Measurements from ENCODE around the gene OXNAD1.

OXNAD1 gene

DNA sequence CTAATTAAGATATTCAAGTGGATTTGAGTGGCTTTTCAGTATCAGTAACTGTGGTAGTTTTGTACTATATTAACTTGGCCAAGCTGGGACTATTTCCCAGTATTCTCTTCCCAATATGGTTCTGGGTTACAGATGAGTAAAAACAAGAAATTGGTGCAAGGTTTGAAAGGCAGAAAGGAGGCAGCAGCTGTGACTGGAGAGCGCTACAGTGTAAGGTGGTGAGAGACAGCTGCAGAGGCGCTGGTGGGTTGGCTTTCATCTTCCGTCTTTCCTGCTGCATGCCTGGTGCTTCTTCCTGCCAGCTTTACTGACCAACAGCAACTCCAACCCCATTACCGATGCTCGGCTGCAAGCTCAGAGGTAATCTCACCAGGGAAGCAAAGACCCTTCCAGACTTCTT lies 10.1 kb upstream of the OXNAD1 start:
- Histone ChIP-seq H3K4ac (ENCODE audit: low read depth in 1 of 2, low read length in 2 of 2) (no peak overlapping the region), H3K18ac (ENCODE audit: low read depth in 1 of 2, low read length in 2 of 2) (no peak overlapping the region), H3K14ac (ENCODE audit: low read length in 2 of 2) (no peak overlapping the region), H2BK5ac (ENCODE audit: low read depth, low read length, poor library complexity, severe bottlenecking) (no peak overlapping the region), H3K9me3 (ENCODE audit: control insufficient read depth, low read length) (no peaks in the 10 kb centered on the region), H3K9ac (ENCODE audit: low read length) (no peak overlapping the region), H3K27me3 (ENCODE audit: control insufficient read depth in 1 of 2, insufficient read depth in 1 of 2, low read length in 2 of 2) (no peaks in the 10 kb centered on the region), H3K4me2 (ENCODE audit: low read length, poor library complexity, severe bottlenecking) (no peak overlapping the region), H2AFZ (ENCODE audit: low read depth, low read length) (no peak overlapping the region), H2AK5ac (ENCODE audit: low read length, severe bottlenecking) (no peak overlapping the region), H3K79me1 (replicated peaks; ENCODE audit: low read length, poor library complexity, severe bottlenecking) (peaks cover 11% of the 10 kb centered on the region), H4K8ac (ENCODE audit: low read length) (no peak overlapping the region), H3K4me1 (ENCODE audit: control insufficient read depth, insufficient read depth, low read depth, low read length) (no peaks in the 10 kb centered on the region), H3K27ac (ENCODE audit: low read length, poor library complexity, severe bottlenecking) (no peak overlapping the region), H3K23ac (ENCODE audit: low read length in 2 of 2) (no peak overlapping the region), H2BK120ac (ENCODE audit: low read depth, low read length) (no peak overlapping the region), H2BK15ac (ENCODE audit: low read depth, poor library complexity, severe bottlenecking) (no peak overlapping the region), H3K36me3 (ENCODE audit: control insufficient read depth in 1 of 2, insufficient read depth in 2 of 2, low read depth in 1 of 2, low read length in 2 of 2) (peaks cover 8 to 21% of the 10 kb centered on the region in 2 experiments), H4K91ac (ENCODE audit: low read length) (no peak overlapping the region), H2BK12ac (ENCODE audit: low read length in 2 of 2) (peak overlapping the region in 1 of 2 experiments; percentile 18), H3K4me3 (ENCODE audit: insufficient read depth in 1 of 2, low read depth in 1 of 2, low read length in 2 of 2) (no peak overlapping the region)
- WGBS = 98% methylated on average over 5 of the region's 5 CpGs
- no peak for DNase-seq

DNA sequence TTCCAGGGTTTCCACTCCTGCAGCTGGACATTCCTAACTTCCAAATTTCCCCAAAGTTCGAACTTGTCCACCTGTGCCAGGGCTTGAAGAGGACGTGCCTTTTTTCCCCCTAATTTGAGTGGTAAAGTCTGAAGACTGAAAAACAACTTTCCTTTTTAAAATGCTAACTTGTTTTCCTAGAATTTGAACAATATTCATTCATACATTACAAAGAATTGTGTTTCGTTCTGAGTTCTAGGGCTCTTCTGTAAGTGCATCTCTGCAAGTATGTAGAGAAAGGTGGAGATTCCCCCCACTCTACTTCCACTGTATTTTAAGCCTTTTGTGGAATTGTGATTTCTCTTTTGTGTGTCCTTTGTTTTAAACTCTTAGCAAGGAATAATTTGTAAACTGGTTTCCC lies 9.7 kb upstream of the OXNAD1 start:
- Histone ChIP-seq H3K79me1 (replicated peaks; ENCODE audit: low read length, poor library complexity, severe bottlenecking) (peaks cover 11% of the 10 kb centered on the region), H4K91ac (ENCODE audit: low read length) (no peak overlapping the region), H3K9ac (ENCODE audit: low read length) (no peak overlapping the region)

DNA sequence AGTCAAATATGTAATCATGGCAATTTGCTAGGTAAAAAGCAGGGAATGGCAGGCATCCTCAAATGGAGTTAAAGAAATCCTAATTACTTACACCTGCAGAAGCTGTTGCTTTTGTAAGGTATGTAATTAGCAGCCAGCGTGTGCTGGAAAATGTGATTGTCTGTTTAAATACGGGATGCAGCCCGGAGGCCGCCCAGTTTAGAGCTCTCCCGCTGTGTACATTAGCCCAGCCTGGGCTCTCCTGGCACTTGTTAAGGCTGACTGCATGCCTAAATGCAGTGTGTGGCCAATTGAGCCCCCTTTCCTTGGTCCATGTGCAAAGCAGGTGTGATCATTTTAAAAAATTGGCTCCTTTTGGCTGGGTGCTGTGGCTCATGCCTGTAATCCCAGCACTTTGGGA lies 9.3 kb upstream of the OXNAD1 start:
- H2BK15ac ChIP-seq (ENCODE audit: low read depth, poor library complexity, severe bottlenecking) = no peak overlapping the region
- no peak overlapping the region for H4K91ac ChIP-seq (ENCODE audit: low read length)
- H3K4ac ChIP-seq (ENCODE audit: low read depth in 1 of 2, low read length in 2 of 2) = no peak overlapping the region
- H3K27ac ChIP-seq (ENCODE audit: low read length, poor library complexity, severe bottlenecking) = no peak overlapping the region
- H3K23ac ChIP-seq (ENCODE audit: low read length in 2 of 2) = no peak overlapping the region
- H3K79me1 ChIP-seq (replicated peaks; ENCODE audit: low read length, poor library complexity, severe bottlenecking) = peaks cover 11% of the 10 kb centered on the region
- H2BK120ac ChIP-seq (ENCODE audit: low read depth, low read length) = no peak overlapping the region
- H3K18ac ChIP-seq (ENCODE audit: low read depth in 1 of 2, low read length in 2 of 2) = no peak overlapping the region
- WGBS = 93% methylated on average over 5 of the region's 5 CpGs
- no peaks in the 10 kb centered on the region for H3K9me3 ChIP-seq (ENCODE audit: control insufficient read depth, low read length)
- no peak overlapping the region for H3K4me2 ChIP-seq (ENCODE audit: low read length, poor library complexity, severe bottlenecking)
- peaks cover 8 to 29% of the 10 kb centered on the region in 2 experiments for H3K36me3 ChIP-seq (ENCODE audit: control insufficient read depth in 1 of 2, insufficient read depth in 2 of 2, low read depth in 1 of 2, low read length in 2 of 2)
- H2AFZ ChIP-seq (ENCODE audit: low read depth, low read length) = no peak overlapping the region
- no peak overlapping the region for H2BK5ac ChIP-seq (ENCODE audit: low read depth, low read length, poor library complexity, severe bottlenecking)
- DNase-seq = no peak
- H3K9ac ChIP-seq (ENCODE audit: low read length) = no peak overlapping the region
- H3K14ac ChIP-seq (ENCODE audit: low read length in 2 of 2) = no peak overlapping the region
- no peak overlapping the region for H2BK12ac ChIP-seq (ENCODE audit: low read length in 2 of 2)
- H3K27me3 ChIP-seq (ENCODE audit: control insufficient read depth in 1 of 2, insufficient read depth in 1 of 2, low read length in 2 of 2) = no peaks in the 10 kb centered on the region
- H3K4me1 ChIP-seq (ENCODE audit: control insufficient read depth, insufficient read depth, low read depth, low read length) = no peaks in the 10 kb centered on the region
- no peak overlapping the region for H3K4me3 ChIP-seq (ENCODE audit: insufficient read depth in 1 of 2, low read depth in 1 of 2, low read length in 2 of 2)
- no peak overlapping the region for H2AK5ac ChIP-seq (ENCODE audit: low read length, severe bottlenecking)
- no peak overlapping the region for H4K8ac ChIP-seq (ENCODE audit: low read length)

More for the DNA sequence above, 9.7 kb upstream of the OXNAD1 start:
- Histone ChIP-seq H3K4ac (ENCODE audit: low read depth in 1 of 2, low read length in 2 of 2) (no peak overlapping the region), H2BK120ac (ENCODE audit: low read depth, low read length) (no peak overlapping the region), H3K14ac (ENCODE audit: low read length in 2 of 2) (no peak overlapping the region), H3K9me3 (ENCODE audit: control insufficient read depth, low read length) (no peaks in the 10 kb centered on the region), H3K4me1 (ENCODE audit: control insufficient read depth, insufficient read depth, low read depth, low read length) (no peaks in the 10 kb centered on the region), H2AK5ac (ENCODE audit: low read length, severe bottlenecking) (no peak overlapping the region), H2BK12ac (ENCODE audit: low read length in 2 of 2) (no peak overlapping the region), H2AFZ (ENCODE audit: low read depth, low read length) (no peak overlapping the region), H3K23ac (ENCODE audit: low read length in 2 of 2) (no peak overlapping the region), H3K4me2 (ENCODE audit: low read length, poor library complexity, severe bottlenecking) (no peak overlapping the region), H3K18ac (ENCODE audit: low read depth in 1 of 2, low read length in 2 of 2) (no peak overlapping the region), H3K27me3 (ENCODE audit: control insufficient read depth in 1 of 2, insufficient read depth in 1 of 2, low read length in 2 of 2) (no peaks in the 10 kb centered on the region), H3K27ac (ENCODE audit: low read length, poor library complexity, severe bottlenecking) (no peak overlapping the region), H4K8ac (ENCODE audit: low read length) (no peak overlapping the region), H3K36me3 (ENCODE audit: control insufficient read depth in 1 of 2, insufficient read depth in 2 of 2, low read depth in 1 of 2, low read length in 2 of 2) (peaks cover 8 to 25% of the 10 kb centered on the region in 2 experiments), H2BK5ac (ENCODE audit: low read depth, low read length, poor library complexity, severe bottlenecking) (no peak overlapping the region), H3K4me3 (ENCODE audit: insufficient read depth in 1 of 2, low read depth in 1 of 2, low read length in 2 of 2) (no peak overlapping the region), H2BK15ac (ENCODE audit: low read depth, poor library complexity, severe bottlenecking) (no peak overlapping the region)
- DNase-seq = no peak
- WGBS = no CpG with 5 or more reads among the region's 3 CpGs

DNA sequence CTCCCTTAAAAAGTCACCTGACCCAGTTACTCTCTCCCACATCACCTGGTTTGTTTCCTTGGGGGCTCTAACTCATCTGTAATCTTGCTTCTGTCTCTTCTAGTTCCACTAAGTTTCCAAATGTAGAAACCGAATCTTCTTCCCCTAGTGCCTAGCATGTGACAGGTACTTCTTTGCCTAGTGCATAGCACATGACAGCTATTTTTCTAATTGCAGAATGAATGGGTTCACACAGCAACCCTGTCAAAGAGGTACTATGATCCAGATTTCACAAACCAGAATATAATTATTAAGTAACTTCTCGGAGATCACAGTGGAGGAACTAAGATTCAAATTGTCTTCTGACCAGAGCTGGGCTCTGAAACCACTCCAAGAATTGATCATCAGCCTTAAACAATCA lies 7.7 kb upstream of the OXNAD1 start:
- H3K4ac ChIP-seq (ENCODE audit: low read depth in 1 of 2, low read length in 2 of 2) = no peak overlapping the region
- no peaks in the 10 kb centered on the region for H3K9me3 ChIP-seq (ENCODE audit: control insufficient read depth, low read length)
- no peak overlapping the region for H3K14ac ChIP-seq (ENCODE audit: low read length in 2 of 2)
- no peak overlapping the region for H2BK12ac ChIP-seq (ENCODE audit: low read length in 2 of 2)
- no peak overlapping the region for H3K9ac ChIP-seq (ENCODE audit: low read length)
- 95% methylated on average over 2 of the region's 2 CpGs for WGBS
- H2AFZ ChIP-seq (ENCODE audit: low read depth, low read length) = no peak overlapping the region
- peaks cover 8 to 41% of the 10 kb centered on the region in 2 experiments for H3K36me3 ChIP-seq (ENCODE audit: control insufficient read depth in 1 of 2, insufficient read depth in 2 of 2, low read depth in 1 of 2, low read length in 2 of 2)
- H3K18ac ChIP-seq (ENCODE audit: low read depth in 1 of 2, low read length in 2 of 2) = no peak overlapping the region
- no peak overlapping the region for H2BK5ac ChIP-seq (ENCODE audit: low read depth, low read length, poor library complexity, severe bottlenecking)
- no peak for DNase-seq
- no peak overlapping the region for H3K4me2 ChIP-seq (ENCODE audit: low read length, poor library complexity, severe bottlenecking)
- no peaks in the 10 kb centered on the region for H3K4me1 ChIP-seq (ENCODE audit: control insufficient read depth, insufficient read depth, low read depth, low read length)
- no peaks in the 10 kb centered on the region for H3K27me3 ChIP-seq (ENCODE audit: control insufficient read depth in 1 of 2, insufficient read depth in 1 of 2, low read length in 2 of 2)
- no peak overlapping the region for H2AK5ac ChIP-seq (ENCODE audit: low read length, severe bottlenecking)
- no peak overlapping the region for H4K8ac ChIP-seq (ENCODE audit: low read length)
- no peak overlapping the region for H2BK120ac ChIP-seq (ENCODE audit: low read depth, low read length)
- H2BK15ac ChIP-seq (ENCODE audit: low read depth, poor library complexity, severe bottlenecking) = no peak overlapping the region
- no peak overlapping the region for H4K91ac ChIP-seq (ENCODE audit: low read length)
- H3K79me1 ChIP-seq (replicated peaks; ENCODE audit: low read length, poor library complexity, severe bottlenecking) = peaks cover 20% of the 10 kb centered on the region
- no peak overlapping the region for H3K27ac ChIP-seq (ENCODE audit: low read length, poor library complexity, severe bottlenecking)
- no peak overlapping the region for H3K23ac ChIP-seq (ENCODE audit: low read length in 2 of 2)
- no peak overlapping the region for H3K4me3 ChIP-seq (ENCODE audit: insufficient read depth in 1 of 2, low read depth in 1 of 2, low read length in 2 of 2)

All from mesenchymal stem cell (in vitro differentiated cells and primary cell).